SK-N-SH (cell line): ENCODE data around the gene FKBP8. TPM values are rescaled to one million over a fixed set of nuclear protein-coding genes. Genes with fewer than 3 reads are reported as not detected.

ENCODE experiments used
- CTCF ChIA-PET: fragments of 300-600, 350-600 bp; formaldehyde crosslinking; extraction: SDS; loops from one replicate; lab custom pipeline; 2021; lab: Yijun Ruan, JAX
- POLR2A ChIA-PET: fragments of 350-600 bp; sonication (Branson Sonifier 250); formaldehyde crosslinking; extraction: SDS; loops from one replicate; lab custom pipeline; 2020; ENCODE audit warnings: antibody characterized with exemption, inconsistent platforms; lab: Yijun Ruan, JAX
- DNase-seq: peaks from one replicate; pipeline ENCODE4 v3.0.0; 2012
- H2AFZ ChIP-seq: fragments of 200-600 bp; sonication (generic); 2 replicates; pipeline ENCODE4 v1.8.1; 2016; ENCODE audit warnings: antibody characterized with exemption, mild to moderate bottlenecking, low read depth
- H3F3A ChIP-seq: fragments of 200-600 bp; sonication (generic); replicated peaks from 2 replicates; pipeline ENCODE3; 2016; ENCODE audit warnings: antibody characterized with exemption, mild to moderate bottlenecking; ENCODE audit not compliant: insufficient read depth
- H3K27ac ChIP-seq, 2 experiments: fragments of 200-500 bp in 1 of 2; fragments of 200-600 bp in 1 of 2; sonication (Bioruptor generic) in 1 of 2; sonication (generic), shearing (Covaris generic) in 1 of 2; 2 replicates each; pipeline versions ENCODE4 v1.5.1 to v1.6.1; 2014 to 2016; ENCODE audit warnings: low read depth in 2 of 2, inconsistent platforms in 1 of 2, low read length in 1 of 2, mild to moderate bottlenecking in 1 of 2, mixed read lengths in 1 of 2
- H3K27me3 ChIP-seq: fragments of 200-600 bp; sonication (generic), shearing (Covaris generic); 2 replicates; pipeline ENCODE4 v1.6.1; 2016; ENCODE audit warnings: mixed run types; ENCODE audit not compliant: insufficient read depth
- H3K36me3 ChIP-seq, 2 experiments: fragments of 200-500 bp in 1 of 2; fragments of 200-600 bp in 1 of 2; sonication (Bioruptor generic) in 1 of 2; sonication (generic) in 1 of 2; replicated peaks in 1 of 2; 2 replicates each; pipeline versions ENCODE3 to v1.5.1; 2014 to 2016; ENCODE audit warnings: low read length in 1 of 2, mild to moderate bottlenecking in 1 of 2; ENCODE audit not compliant: insufficient read depth in 2 of 2, control insufficient read depth in 1 of 2
- H3K4me1 ChIP-seq, 2 experiments: fragments of 200-500 bp in 1 of 2; fragments of 200-600 bp in 1 of 2; sonication (Bioruptor generic) in 1 of 2; sonication (generic), shearing (Covaris generic) in 1 of 2; 2 replicates each; pipeline versions ENCODE4 v1.5.1 to v1.6.1; 2014 to 2016; ENCODE audit warnings: low read depth in 1 of 2, low read length in 1 of 2, mixed run types in 1 of 2; ENCODE audit not compliant: insufficient read depth in 2 of 2, control insufficient read depth in 1 of 2
- H3K4me2 ChIP-seq: fragments of 200-600 bp; sonication (generic), shearing (Covaris generic); 2 replicates; pipeline ENCODE4 v1.6.1; 2017; ENCODE audit warnings: mixed run types
- H3K4me3 ChIP-seq, 2 experiments: fragments of 200-500 bp in 1 of 2; fragments of 200-600 bp in 1 of 2; sonication (Bioruptor generic) in 1 of 2; sonication (generic), shearing (Covaris generic) in 1 of 2; 2 replicates each; pipeline versions ENCODE4 v1.5.1 to v1.8.1; 2014 to 2016; ENCODE audit warnings: low read depth in 2 of 2, inconsistent platforms in 1 of 2, low read length in 1 of 2, mild to moderate bottlenecking in 1 of 2, mixed read lengths in 1 of 2, moderate library complexity in 1 of 2
- H3K79me2 ChIP-seq: fragments of 200-600 bp; sonication (generic); 2 replicates; pipeline ENCODE4 v1.8.1; 2017; ENCODE audit warnings: mild to moderate bottlenecking; ENCODE audit not compliant: insufficient read depth
- H3K9ac ChIP-seq: fragments of 200-600 bp; sonication (generic); 2 replicates; pipeline ENCODE4 v1.6.1; 2017; ENCODE audit warnings: mixed run types
- H3K9me2 ChIP-seq: fragments of 200-600 bp; sonication (generic); 2 replicates; pipeline ENCODE4 v1.6.1; 2017; ENCODE audit warnings: mixed run types
- H3K9me3 ChIP-seq: fragments of 200-600 bp; sonication (generic); 2 replicates; pipeline ENCODE4 v1.6.1; 2017; ENCODE audit warnings: mixed run types, mild to moderate bottlenecking, moderate library complexity
- H4K20me1 ChIP-seq: fragments of 200-600 bp; sonication (generic); 2 replicates; pipeline ENCODE4 v1.6.1; 2017; ENCODE audit warnings: mild to moderate bottlenecking, mixed run types; ENCODE audit not compliant: insufficient read depth
- CHD2 ChIP-seq: fragments of 150-350 bp; IDR thresholded peaks from 2 replicates; pipeline ENCODE4 v1.6.1; 2018; ENCODE audit warnings: low read length; ENCODE audit not compliant: partially characterized antibody
- EP300 ChIP-seq, 2 experiments: IDR thresholded peaks; 2 replicates each; pipeline versions ENCODE4 v1.4.0 to v1.6.1; 2012; ENCODE audit warnings: borderline replicate concordance in 1 of 2, low read depth in 1 of 2, low read length in 1 of 2
- EZH2phosphoT487 ChIP-seq: fragments of 200-600 bp; sonication (generic); IDR thresholded peaks from 2 replicates; pipeline ENCODE4 v1.6.1; 2017; ENCODE audit warnings: low read depth, mixed run types, mild to moderate bottlenecking, antibody characterized with exemption, moderate library complexity, borderline replicate concordance
- GATA2 ChIP-seq: sonication (generic); formaldehyde crosslinking; IDR thresholded peaks from 2 replicates; pipeline ENCODE4 v1.5.0; 2020; ENCODE audit warnings: mild to moderate bottlenecking, missing genetic modification reagents
- MXI1 ChIP-seq: IDR thresholded peaks from 2 replicates; pipeline ENCODE4 v1.6.1; 2012; ENCODE audit warnings: mild to moderate bottlenecking, low read depth, low read length, improper control_type of control experiment
- NRF1 ChIP-seq: IDR thresholded peaks from 2 replicates; pipeline ENCODE4 v1.6.1; 2012; ENCODE audit warnings: low read depth, mild to moderate bottlenecking, low read length
- POLR2AphosphoS5 ChIP-seq: IDR thresholded peaks from 2 replicates; pipeline ENCODE4 v1.6.1; 2012; ENCODE audit warnings: low read depth, low read length
- RFX5 ChIP-seq: IDR thresholded peaks from 2 replicates; pipeline ENCODE4 v1.6.1; 2012; ENCODE audit warnings: mild to moderate bottlenecking, improper control_type of control experiment, low read length
- SMC3 ChIP-seq: IDR thresholded peaks from 2 replicates; pipeline ENCODE4 v1.6.1; 2012; ENCODE audit warnings: low read depth, low read length, improper control_type of control experiment
- TAF1 ChIP-seq: IDR thresholded peaks from 2 replicates; pipeline ENCODE4 v1.6.1; 2012; ENCODE audit warnings: low read depth, mild to moderate bottlenecking, low read length, moderate library complexity, borderline replicate concordance
- TCF12 ChIP-seq: IDR thresholded peaks from 2 replicates; pipeline ENCODE4 v1.4.0; 2012
- WGBS: methylation state at CpG from one replicate; pipeline ENCODE4 v1.1.6; 2017; ENCODE audit warnings: low lambda C conversion rate; 5-methylcytosine and 5-hydroxymethylcytosine counted together
- polyA plus RNA-seq, 3 experiments: library from polyadenylated mRNA; depleted of rRNA; stranded (reverse); fragments of >200 nt; gene quantifications; 2 replicates each; pipeline ENCODE4 v1.2.3, GENCODE V29; 2012
- TF ChIP-seq, protein P1 (sequence below): fragments of 150-350 bp; IDR thresholded peaks from 2 replicates; pipeline ENCODE4 v1.6.1; 2016; ENCODE audit warnings: mild to moderate bottlenecking, low read depth, low read length
- TF ChIP-seq, protein P2 (sequence below): IDR thresholded peaks from 2 replicates; pipeline ENCODE4; 2012
- TF ChIP-seq, protein P3 (sequence below): IDR thresholded peaks from 2 replicates; pipeline ENCODE4 v1.6.1; 2012; ENCODE audit warnings: mild to moderate bottlenecking, low read depth, low read length, moderate library complexity
- TF ChIP-seq, protein P4 (sequence below): IDR thresholded peaks from 2 replicates; pipeline ENCODE4 v1.4.0; 2012; ENCODE audit warnings: low read depth, borderline replicate concordance

The FKBP8 gene
- polyA plus RNA-seq, 1 of the 3 experiments (the other 2 are of a cell fraction): 273 TPM

DNA sequence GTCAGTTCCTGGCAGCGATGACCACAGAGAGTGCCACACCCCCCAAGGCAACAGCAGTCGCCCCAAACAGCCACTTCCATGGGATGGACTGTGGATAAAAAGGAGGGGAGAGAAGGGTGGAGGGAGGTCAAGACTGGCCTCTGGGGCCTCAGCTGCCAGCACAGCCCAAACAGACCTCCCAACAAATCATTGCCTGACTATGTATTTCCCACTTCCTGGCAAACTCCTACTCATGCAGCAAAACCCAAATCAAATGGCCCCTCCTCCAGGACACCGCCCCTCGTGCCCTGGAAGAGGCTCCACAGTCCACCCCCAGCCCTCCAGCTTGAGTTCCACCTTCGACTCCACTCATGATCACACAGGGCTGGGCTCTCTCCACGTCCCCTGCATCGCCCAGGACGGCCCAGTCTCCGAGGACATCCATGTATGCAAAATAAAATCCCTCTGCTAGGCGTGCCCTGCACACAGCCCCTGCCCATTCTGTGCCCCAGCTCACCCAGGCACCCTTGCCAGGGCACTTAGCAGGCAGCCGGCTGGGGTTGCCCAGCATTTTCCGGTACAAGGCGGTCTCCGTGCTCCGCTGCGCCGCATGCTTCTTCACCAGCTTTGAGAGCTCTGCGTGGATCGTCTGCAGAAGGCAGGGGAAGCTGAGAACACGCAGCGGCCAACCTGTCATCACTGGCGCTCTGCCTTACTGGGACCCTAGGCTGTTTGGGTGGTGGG, 11.0 kb downstream of the FKBP8 start:
- no peaks in the 10 kb centered on the region for H3K27me3 ChIP-seq
- no peak for TF ChIP-seq TAF1
- no peak for TF ChIP-seq NRF1
- no peak for TF ChIP-seq EP300 (IDR thresholded peaks at IDR 0.05; ENCODE audit: borderline replicate concordance in 1 of 2, low read depth in 1 of 2, low read length in 1 of 2)
- TF ChIP-seq, protein P1, sequence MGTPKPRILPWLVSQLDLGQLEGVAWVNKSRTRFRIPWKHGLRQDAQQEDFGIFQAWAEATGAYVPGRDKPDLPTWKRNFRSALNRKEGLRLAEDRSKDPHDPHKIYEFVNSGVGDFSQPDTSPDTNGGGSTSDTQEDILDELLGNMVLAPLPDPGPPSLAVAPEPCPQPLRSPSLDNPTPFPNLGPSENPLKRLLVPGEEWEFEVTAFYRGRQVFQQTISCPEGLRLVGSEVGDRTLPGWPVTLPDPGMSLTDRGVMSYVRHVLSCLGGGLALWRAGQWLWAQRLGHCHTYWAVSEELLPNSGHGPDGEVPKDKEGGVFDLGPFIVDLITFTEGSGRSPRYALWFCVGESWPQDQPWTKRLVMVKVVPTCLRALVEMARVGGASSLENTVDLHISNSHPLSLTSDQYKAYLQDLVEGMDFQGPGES: no peak
- no peak for TF ChIP-seq POLR2AphosphoS5
- no peak for TF ChIP-seq CHD2
- TF ChIP-seq TCF12: no peak
- H3K9me2 ChIP-seq: no peaks in the 10 kb centered on the region
- no peaks in the 10 kb centered on the region for H4K20me1 ChIP-seq
- CTCF ChIA-PET: interaction anchor here (1.0 to 2.6 kb wide), 3 partner anchors 8 to 71 kb away, joined by 3 to 8 read pairs (median 4); partner anchors contain the start of gene ELL
- no peaks in the 10 kb centered on the region for H3K4me1 ChIP-seq
- POLR2A ChIA-PET: no interaction called here
- no peak overlapping the region for H3K4me3 ChIP-seq
- H3K9ac ChIP-seq: no peak overlapping the region
- H3K27ac ChIP-seq: no peak overlapping the region
- no peaks in the 10 kb centered on the region for H3F3A ChIP-seq
- H3K9me3 ChIP-seq: no peaks in the 10 kb centered on the region
- H3K36me3 ChIP-seq: peaks cover 4 to 20% of the 10 kb centered on the region in 2 experiments
- H3K79me2 ChIP-seq: no peaks in the 10 kb centered on the region
- WGBS: 93% methylated on average over 21 of the region's 22 CpGs
- no peak overlapping the region for H2AFZ ChIP-seq
- DNase-seq: peak; percentile 14
- no peak overlapping the region for H3K4me2 ChIP-seq

DNA sequence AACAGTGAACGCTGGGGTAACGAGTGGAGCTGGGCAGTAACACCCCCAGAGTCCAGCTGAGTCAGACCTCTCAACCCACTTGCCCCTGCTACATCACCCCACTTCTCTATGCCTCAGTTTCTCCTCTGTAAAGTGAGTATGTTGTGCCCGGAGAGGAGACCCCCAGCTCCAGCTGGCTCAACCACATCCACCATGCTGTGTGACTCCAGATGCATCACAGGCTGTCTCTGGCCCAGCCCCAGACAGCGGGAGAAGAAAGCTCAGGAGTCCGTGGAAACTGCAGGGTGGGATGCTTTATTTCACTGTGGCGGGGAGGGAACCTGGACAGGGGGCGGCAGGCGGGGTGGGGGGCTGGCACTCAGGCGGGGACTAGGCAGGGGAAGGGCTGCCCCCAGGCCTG, 11.9 kb downstream of the FKBP8 start:
- no peak overlapping the region for H3K4me3 ChIP-seq
- H3K9me3 ChIP-seq: no peaks in the 10 kb centered on the region
- ChIA-PET CTCF (interaction anchor here (1.0 to 2.6 kb wide), 2 partner anchors 10 to 70 kb away, joined by 3 to 8 read pairs; partner anchors contain the start of gene ELL), POLR2A (no interaction called here)
- no peaks in the 10 kb centered on the region for H3F3A ChIP-seq
- no peaks in the 10 kb centered on the region for H3K27me3 ChIP-seq
- no peak for TF ChIP-seq MXI1
- TF ChIP-seq, protein P2, sequence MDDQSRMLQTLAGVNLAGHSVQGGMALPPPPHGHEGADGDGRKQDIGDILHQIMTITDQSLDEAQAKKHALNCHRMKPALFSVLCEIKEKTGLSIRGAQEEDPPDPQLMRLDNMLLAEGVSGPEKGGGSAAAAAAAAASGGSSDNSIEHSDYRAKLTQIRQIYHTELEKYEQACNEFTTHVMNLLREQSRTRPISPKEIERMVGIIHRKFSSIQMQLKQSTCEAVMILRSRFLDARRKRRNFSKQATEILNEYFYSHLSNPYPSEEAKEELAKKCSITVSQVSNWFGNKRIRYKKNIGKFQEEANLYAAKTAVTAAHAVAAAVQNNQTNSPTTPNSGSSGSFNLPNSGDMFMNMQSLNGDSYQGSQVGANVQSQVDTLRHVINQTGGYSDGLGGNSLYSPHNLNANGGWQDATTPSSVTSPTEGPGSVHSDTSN: no peak
- no peak for TF ChIP-seq SMC3
- TF ChIP-seq RFX5: no peak
- no peak for TF ChIP-seq EZH2phosphoT487
- TF ChIP-seq GATA2 (CRISPR knock-in tag): no peak
- no peak for TF ChIP-seq NRF1
- TF ChIP-seq, protein P3, sequence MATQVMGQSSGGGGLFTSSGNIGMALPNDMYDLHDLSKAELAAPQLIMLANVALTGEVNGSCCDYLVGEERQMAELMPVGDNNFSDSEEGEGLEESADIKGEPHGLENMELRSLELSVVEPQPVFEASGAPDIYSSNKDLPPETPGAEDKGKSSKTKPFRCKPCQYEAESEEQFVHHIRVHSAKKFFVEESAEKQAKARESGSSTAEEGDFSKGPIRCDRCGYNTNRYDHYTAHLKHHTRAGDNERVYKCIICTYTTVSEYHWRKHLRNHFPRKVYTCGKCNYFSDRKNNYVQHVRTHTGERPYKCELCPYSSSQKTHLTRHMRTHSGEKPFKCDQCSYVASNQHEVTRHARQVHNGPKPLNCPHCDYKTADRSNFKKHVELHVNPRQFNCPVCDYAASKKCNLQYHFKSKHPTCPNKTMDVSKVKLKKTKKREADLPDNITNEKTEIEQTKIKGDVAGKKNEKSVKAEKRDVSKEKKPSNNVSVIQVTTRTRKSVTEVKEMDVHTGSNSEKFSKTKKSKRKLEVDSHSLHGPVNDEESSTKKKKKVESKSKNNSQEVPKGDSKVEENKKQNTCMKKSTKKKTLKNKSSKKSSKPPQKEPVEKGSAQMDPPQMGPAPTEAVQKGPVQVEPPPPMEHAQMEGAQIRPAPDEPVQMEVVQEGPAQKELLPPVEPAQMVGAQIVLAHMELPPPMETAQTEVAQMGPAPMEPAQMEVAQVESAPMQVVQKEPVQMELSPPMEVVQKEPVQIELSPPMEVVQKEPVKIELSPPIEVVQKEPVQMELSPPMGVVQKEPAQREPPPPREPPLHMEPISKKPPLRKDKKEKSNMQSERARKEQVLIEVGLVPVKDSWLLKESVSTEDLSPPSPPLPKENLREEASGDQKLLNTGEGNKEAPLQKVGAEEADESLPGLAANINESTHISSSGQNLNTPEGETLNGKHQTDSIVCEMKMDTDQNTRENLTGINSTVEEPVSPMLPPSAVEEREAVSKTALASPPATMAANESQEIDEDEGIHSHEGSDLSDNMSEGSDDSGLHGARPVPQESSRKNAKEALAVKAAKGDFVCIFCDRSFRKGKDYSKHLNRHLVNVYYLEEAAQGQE: no peak
- TF ChIP-seq, protein P1: no peak
- no peak for TF ChIP-seq TAF1
- TF ChIP-seq, protein P4, sequence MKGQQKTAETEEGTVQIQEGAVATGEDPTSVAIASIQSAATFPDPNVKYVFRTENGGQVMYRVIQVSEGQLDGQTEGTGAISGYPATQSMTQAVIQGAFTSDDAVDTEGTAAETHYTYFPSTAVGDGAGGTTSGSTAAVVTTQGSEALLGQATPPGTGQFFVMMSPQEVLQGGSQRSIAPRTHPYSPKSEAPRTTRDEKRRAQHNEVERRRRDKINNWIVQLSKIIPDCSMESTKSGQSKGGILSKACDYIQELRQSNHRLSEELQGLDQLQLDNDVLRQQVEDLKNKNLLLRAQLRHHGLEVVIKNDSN: no peak
- H3K79me2 ChIP-seq: no peaks in the 10 kb centered on the region
- H3K4me2 ChIP-seq: no peak overlapping the region
- H3K9me2 ChIP-seq: no peaks in the 10 kb centered on the region
- H3K36me3 ChIP-seq: peaks cover 4 to 17% of the 10 kb centered on the region in 2 experiments
- no peak overlapping the region for H3K27ac ChIP-seq
- 100% methylated on average over 8 of the region's 9 CpGs for WGBS
- H3K9ac ChIP-seq: no peak overlapping the region
- H2AFZ ChIP-seq: no peak overlapping the region
- H4K20me1 ChIP-seq: no peaks in the 10 kb centered on the region
- no peaks in the 10 kb centered on the region for H3K4me1 ChIP-seq
- DNase-seq: no peak
